NCI-H2107 (cell line): Measurements from ENCODE around the gene WDR3.
"Not testable (repeated sequence)": the region's sequence is repeated elsewhere in the genome, so short reads cannot be mapped to it uniquely, and the experiment has no call there.

Experiments used
- DNase-seq: peaks from one replicate; lab custom pipeline; 2025; lab: John Stamatoyannopoulos, UW

Gene WDR3

DNA sequence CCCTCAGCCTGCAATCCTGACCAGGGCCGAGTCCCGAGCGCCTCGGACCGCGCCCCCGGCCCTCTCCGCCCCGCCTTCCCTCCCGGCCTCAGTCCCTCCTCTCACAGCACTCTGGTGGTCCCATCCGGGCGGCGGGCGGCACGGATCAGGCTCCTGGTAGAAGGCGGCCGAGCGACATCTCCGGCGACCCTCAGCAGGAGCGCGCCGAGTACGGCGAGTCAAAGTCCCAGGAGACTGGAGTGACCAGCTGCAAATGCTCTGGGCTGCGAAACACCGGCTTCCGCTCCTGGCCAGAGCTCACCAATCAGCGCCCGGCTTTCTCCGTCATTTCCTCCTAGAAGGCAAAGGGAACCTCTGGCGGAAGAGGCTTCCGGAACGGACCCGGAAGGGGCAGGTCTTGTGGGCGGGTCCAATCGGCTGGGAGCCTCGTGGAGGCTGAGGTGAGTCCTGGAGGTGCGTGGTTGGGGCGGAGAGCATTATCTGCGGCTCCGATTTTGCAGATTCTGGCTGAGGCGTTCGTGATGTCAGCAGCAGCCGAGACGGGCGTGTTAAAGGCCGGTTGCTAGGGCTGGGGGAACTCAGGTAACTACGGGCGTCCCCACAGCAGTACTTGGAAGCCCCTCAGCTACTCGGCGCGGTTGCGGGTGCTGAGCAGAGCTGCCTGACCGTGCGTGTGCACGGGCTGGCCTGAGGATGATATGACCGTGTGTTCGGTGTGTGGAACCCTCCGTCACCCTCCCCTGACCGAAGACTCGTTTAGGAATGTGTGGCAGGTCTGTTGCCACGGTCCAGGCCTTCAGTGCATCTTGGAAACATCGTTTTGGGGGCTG lies at the start of gene WDR3, which contains the start of gene GDAP2:
TSS of gene WDR3 (plus strand) at position 397 of the 830 bp plus-strand sequence. CDS start 3,581 bp downstream, outside the sequence.
TSS of gene GDAP2 (minus strand) at position 279 of the 830 bp plus-strand sequence. CDS start 9,264 bp downstream, outside the sequence.
- DNase-seq = peak; percentile 92

DNA sequence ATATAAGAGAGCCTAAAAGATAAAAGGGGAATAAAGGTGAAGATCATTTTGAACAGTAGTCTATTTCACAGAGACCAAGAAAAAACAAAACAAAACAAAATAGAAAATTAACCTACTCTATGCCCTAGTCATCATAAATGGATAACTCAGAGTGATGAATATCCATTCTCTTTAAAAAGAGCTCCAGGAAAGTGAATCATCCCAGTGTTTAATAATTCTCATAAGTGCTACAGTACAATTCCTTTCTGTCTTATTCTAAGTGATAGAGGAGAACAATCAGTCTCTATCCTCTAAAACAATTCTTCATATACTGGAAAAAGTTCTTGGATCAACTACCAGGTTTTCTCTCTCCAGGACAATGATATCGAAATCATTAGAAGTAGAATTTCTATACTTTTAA lies 45.9 kb upstream of the WDR3 start:
- DNase-seq = no peak

DNA sequence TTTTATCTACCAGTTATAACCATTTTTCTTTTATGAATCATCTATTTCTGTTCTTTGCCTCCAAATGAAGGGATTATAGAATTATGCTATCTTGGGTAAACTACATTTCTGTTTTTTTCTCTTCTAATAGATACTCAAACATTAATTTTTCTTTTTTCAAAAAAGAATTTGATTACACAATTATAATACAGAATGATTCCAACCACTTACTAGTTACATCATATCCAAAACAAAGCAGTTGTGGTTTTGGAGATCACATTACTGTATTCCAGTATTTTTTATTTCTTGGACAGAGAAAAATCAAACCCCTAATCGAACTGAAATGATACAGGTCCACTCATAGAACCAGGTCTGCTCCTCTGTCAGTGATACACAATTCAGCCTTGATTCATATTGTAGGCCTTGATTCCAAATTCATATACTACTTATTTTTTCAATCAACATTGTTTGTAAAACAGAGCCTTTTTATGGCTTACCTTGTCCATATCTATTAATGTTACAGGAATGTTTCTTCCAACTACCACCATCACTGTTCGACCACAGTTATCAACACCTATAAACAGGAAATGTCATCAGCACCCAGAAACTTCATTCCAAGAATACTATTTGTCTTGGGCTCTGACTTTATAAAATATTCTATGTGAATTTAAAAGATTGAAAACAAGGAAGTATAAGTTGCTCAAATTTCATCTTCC lies 43.3 kb upstream of the WDR3 start:
- DNase-seq = no peak

DNA sequence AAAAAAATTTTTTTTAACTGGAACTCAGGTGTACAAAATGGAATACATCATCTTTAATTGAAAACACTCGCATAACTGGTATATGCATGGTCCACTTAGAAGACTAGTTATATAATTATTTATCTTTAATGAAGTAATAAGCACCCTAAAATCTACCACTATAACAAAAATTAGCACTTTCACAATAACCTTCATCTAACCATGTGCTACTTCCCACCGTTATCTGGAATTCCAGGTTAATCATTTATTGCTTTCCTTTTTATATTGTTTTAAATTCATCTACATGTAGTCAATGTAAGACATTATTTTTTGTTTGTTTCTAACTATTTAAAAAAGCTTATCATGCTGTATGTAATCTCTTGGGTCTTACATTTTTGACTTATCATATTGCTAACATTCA lies 39.1 kb upstream of the WDR3 start:
- DNase-seq = no peak

DNA sequence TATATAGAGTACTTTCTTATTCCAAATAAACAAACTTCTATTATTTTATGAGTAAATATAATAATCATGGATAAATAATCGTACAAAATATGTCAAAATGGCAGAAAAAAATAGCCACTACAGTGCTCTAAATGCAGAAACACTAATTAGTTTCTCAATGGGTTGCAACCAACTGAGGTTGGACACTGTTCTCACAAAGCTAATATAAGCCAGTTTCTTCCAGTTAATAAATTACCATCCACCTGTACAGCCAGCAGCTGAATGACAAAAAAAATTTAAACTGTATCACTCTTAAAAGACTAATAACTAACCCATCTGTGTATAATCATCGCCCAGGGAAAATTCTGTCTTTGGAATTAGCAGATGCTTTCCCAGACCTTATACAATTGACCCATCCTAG lies 37.0 kb upstream of the WDR3 start:
- DNase-seq = no peak

DNA sequence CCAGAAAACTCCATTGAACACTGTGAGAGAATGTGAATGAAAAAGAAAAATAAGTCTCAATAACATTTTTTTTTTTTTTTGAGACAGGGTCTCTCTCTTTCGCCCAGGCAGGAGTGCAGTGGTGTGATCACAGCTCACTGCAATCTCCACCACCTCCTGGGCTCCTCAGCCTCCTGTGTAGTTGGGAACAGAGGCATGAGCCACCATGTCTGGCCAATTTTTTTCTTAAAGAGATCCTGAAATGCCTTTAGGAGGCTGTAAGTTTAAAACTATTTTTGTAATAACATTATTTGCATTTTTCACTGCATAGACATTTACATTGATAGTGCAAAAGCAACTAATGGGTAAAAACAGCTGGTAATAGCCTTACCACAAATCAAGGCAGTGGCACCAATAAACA lies 35.5 kb upstream of the WDR3 start:
- DNase-seq = no peak

DNA sequence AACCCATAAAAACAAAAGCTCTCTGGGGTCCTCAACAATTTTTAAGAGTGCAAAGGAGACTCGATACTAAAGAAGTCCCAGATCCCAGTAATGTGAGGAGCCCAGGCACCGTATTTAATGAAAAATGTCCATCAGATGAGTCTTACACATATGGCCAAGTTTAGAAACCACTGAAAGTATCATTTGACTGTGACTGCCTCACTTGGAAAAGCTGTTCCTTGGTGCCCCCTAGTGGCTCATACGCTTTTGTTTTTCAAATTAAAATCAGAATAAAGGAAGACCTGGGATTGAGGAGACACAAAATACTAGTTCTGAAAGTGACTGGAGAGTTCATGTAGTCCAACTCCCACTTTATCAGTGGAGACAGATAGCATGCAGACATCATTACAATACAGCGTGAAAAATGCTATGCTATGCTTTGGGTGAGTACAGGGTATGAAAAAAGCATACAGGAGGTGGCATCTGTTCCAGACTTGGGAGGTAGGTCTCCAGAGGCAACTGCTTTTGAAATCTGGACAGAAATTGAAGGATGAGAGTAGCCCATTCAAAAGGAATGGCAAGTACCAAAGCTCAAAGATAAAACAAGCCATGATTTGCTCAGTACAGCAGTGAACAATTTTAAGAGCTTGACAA lies 33.9 kb upstream of the WDR3 start:
- DNase-seq = peak; percentile 64

DNA sequence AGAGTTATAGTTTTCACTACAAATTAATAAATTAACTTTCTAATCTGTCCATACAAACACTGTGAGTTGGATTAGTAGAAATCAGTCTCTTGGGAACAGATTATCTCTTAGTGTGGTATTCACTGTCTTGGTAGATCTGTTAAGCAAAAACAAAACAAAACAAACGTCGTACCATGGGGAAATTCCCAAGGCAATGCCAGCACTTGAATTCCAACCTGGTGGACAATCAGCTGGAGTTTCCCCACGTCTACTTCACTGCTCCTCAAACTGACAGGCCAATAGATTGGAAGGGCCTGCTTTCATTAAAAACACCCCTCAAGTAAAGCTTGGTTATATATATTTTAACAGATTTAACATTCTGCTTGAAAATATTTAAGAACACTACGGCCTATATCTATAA lies 32.0 kb upstream of the WDR3 start:
- no peak for DNase-seq

DNA sequence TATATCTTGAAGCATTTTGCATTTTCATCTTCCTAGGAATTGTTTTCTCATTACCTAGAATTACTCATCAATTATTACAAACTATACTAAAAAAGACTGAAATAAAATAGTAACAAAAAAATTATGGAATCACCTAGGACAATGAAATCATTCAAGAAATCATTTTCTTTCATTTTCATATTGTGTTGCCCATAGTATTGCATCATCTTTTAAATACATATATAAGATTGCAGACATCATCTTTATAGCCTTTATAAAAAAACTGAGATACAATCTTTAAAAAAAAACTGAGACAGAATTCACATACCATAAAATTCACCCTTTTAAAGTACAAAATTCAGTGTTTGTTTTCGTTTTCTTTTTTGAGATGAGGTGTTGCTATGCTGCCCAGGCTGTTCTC lies 29.7 kb upstream of the WDR3 start:
- no peak for DNase-seq

DNA sequence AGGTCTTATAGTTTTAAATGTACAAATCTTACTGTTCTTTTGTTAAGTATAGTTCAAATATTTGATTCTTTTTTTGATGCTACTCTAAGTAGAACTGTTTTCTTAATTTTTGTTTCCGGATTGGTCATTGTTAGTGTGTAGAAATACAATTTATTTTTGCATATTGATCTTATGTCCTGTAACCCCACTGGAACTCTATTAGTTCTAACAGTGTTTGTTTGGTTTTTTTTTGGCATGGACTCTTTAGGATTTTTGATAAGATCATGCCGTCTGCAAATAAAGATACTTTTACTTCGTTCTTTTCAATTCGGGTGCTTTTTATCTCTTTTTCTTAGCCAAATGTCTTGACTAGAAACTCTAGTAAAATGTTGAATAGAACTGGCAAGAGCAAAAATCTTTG lies 26.6 kb upstream of the WDR3 start:
- no peak for DNase-seq

DNA sequence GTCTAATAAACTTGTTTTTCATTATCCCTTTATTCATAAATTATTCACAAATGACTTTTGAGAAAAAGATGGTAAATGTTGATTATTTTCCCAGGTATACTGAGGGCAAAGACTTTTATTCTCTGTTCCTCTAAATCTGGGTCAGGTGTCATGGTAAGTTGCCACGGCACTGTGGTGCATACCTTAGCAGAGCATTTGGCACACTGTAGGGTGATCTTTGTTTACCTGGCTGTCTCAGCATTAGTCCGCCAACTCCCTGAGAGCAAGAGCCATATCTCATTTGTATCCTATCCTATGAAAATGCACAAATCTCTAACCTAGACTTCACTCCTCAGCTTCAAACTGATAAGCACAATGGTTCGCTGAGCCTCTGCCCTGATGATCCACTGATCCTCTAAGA lies 25.1 kb upstream of the WDR3 start:
- no peak for DNase-seq

DNA sequence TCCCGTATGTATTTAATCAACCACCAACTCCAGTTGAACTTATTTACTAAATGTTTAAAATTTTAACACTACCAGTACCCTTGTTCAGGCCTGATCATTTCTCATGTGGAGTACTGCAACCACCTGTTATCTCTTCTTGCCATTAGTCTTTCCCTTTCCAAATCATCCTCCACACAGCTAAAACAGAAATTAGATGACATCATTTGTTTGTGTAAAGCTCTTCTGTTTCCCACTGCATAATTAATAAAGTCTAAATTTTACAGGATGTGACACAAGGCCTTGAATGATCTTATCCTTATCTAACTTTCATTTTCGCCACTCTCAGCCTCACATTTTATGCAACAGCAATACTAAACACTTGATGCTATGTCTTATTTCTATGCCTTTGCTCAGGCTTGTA lies 24.5 kb upstream of the WDR3 start:
- no peak for DNase-seq

DNA sequence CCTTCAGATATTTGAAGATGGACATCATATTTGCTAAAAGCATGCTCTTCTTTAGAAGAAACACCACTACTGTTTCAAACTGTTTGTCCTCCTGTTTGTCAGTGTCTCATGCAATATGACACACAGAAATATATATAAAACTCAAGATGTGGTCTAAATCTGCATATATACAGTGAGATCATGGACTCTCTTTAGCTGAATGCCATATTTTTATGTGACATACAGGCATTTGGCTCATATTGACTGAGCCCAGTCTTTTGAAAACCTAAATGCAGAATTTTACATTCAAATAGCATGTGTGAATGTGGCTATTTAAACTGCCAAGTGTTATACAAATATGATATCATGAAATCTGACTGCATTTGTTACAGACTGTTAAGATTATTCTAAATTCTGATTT lies 18.5 kb upstream of the WDR3 start:
- DNase-seq = no peak

DNA sequence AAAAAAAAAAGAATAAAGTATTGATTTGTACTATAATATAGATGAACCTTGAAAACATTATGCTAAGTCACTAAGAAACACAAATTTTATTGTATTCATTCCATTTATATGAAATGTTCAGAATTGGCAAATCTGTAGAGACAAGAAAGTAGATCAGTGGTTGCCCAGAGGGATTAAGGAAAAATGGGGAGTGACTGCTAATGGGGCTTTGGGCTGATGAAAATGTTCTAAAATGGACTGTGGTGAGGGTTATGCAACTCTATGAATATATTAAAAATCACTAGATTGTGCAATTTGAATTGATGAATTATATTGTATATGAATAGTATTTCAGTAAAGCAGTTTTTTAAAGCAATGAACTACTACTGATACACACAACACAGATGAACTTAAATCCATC lies 10.2 kb upstream of the WDR3 start:
- DNase-seq = no peak

DNA sequence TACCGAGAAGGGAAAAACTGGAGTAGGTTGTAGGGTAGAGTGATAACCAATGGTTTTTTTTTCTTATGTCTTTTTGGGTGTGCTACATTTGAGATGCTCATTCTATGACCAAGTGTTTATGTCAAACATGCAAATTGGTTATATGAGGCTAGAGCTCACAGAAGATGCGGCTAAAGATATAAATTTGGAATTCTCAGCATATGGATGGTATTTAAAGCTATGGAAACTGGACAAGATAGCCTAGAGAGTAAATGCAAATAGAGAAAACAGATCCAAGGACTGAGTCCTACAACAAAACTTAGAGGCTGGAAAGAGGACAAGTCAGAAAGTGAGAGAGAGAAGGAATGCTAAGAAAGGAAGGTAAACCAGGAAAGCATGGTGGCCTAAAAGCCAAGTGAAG lies 7.5 kb upstream of the WDR3 start:
- no peak for DNase-seq

DNA sequence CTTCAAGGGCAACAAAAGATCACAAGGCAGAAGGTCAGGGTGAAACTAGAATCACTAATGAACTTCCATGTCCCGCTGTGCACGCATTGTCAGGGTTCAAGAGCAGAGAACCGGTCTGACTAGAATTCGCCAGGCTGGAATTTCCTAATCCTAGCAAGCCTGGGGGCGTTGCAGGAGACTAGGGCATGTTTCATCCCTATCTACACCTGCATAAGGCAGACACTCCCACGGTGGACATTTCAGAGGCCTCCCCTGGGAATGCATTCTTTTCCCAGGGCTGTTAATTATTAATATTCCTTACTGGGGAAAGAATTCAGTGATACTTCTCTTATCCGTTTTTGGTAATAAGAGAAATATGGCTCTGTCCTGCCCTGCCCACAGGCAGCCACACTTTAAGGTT lies 6.8 kb upstream of the WDR3 start:
- not testable (repeated sequence) for DNase-seq

DNA sequence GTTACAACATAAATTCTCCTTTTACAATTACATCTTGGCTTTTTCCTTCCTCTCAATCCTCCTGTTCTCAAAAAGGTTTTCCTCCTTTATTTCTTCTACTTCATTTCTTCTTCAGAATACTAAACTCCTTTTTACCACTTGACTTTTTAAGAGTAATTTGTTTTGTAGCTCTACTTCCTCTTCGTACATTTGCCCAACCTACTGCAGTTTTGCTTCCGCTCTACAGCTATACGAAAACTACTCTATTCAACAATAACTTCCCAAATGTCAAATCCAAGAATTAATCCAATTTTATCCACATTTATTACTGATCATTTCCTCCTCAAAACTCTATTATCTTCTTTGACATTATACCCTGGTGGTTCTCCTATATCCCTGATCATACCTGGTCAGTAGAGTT lies 3.6 kb upstream of the WDR3 start:
- no peak for DNase-seq

DNA sequence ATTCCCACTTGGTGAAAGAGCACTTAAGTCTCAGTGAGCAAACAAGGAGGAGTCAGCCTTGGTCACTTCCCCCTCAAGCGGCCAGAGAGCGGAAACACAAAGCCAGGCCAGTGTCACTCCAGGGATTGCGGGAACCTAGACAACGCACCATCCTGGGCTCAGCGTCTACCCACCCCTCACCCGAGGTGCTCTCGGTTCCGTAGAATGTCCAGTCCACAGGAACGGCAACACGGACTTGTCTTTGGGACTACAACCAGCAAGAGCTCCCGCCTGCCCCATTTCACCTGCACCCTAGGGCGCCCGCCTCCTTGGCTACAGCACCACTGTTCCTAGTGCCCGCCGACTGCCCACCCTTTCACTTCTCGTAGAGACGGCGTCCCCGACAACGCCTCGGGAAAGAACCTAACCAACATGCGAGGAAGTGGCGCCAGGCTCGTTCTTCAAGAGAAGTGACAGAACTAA lies 627 bp upstream of the WDR3 start:
- DNase-seq = peak; percentile 38

DNA sequence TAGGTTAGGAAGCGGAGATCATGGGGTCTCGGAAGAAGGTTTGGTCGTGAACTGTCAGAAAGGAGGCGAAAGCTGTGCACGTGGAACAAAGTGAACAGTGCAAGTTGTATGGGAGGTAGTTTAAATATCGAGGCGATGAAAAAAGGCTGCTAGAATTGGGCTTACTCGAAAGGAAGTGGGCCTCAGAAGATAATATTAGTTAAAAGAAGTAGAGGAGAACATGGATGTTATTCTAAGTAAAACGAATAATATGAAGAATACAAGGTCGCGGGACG lies 571 bp downstream of the WDR3 start:
- DNase-seq = no peak

DNA sequence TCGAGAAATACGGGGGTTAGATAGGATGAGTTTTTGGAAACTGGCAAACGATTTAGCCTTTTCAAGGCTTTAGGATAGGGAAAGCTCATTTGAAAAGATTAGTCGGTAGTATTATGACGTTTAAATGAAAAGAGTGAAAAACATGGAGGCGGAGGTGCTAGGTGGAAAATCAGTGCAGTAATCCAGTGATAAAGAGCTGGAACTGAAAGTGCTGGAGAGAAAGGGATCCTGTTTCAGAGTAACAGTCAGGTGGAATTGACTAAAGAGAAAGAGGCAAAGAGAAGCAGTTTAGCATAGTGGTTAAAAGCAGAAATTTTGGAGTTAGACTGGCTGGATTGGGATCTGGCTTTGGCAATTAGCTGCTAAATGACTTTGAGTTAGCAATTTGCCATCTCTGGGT lies 945 bp downstream of the WDR3 start:
- peak; percentile 7 for DNase-seq

DNA sequence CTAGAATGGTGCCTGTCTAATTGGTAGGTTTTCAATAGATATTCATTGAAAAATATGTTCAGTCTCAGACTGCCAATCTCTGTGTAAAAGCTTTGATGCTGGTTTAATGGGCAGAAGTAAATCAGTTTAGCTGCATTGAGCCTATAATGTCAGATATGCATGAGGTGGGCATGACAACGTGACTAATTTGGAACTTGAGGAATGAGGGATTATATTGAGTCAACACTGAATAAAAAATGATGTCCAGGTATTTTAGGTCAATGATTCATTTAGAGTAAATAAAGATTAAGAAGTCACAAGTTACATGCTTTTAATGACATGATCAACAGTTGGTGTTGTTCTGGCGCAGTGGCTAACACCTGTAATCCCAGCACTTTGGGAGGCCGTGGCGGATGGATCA lies 3.0 kb downstream of the WDR3 start:
- DNase-seq = no peak

DNA sequence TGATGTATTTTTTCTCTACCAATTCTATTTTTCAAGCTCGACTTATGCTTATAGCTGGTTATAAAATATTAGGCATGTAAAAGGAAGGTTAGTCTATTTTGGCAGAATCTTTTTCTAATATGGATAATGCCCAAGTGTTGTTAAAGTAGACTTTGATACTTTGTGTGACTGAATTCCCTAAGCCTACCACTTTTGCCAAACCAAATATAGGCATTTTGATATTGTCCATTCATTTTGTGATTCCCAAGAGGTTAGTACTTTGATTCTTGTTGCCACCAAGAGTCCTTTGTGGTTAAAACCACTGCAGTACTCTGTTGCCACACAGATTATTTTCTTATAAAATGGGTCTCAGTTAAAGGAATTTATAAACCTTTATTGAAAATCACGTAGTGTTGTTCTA lies 4.2 kb downstream of the WDR3 start:
- no peak for DNase-seq

DNA sequence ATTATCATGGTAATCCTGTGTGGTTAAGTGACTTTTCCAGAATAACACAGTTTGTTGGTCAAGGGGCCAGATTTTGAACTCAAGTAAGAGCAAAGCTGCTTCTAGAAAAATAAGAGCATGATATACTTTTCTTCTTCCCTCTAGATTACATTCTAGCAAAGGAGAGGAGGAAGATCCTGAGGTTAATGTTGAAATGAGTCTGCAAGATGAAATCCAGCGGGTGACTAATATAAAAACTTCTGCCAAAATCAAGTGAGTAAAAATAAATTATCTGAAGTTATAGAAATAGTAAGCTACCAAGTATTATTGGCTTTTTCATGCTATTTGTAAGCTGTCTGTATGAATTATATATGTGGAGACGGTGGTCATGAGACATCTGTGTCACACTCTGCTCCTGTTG lies 12.8 kb downstream of the WDR3 start:
- DNase-seq = no peak
